Activated CD8-positive, alpha-beta memory T cell treated with anti-CD3 and anti-CD28 coated beads, Interleukin-2, amount 10 ng/mL, durations not matched to agents 7 days and 5 days (primary cell): ENCODE results near the gene C2CD2. TPM values are rescaled to one million over a fixed set of nuclear protein-coding genes. Genes with fewer than 3 reads are reported as not detected.

Experiments
- ATAC-seq: fragments of 150-1000 bp; cut with Tn5 transposase; one replicate; pipeline ENCODE4 v1.10.0; 2021; ENCODE audit warnings: moderate library complexity
- CTCF ChIA-PET: fragments of 350-600 bp; sonication (Branson Sonifier 250); formaldehyde crosslinking; loops from one replicate; lab custom pipeline; 2021; ENCODE audit warnings: antibody characterized with exemption; lab: Charles Lee
- DNase-seq: peaks from one replicate; pipeline ENCODE4 v3.0.0-alpha.2; 2020
- H3K27ac Mint-ChIP-seq: one replicate; pipeline ENCODE4 v1.8.0; 2021; ENCODE audit warnings: mild to moderate bottlenecking, mixed read lengths
- H3K27me3 Mint-ChIP-seq: one replicate; pipeline ENCODE4 v1.8.0; 2021; ENCODE audit warnings: mixed read lengths
- H3K36me3 Mint-ChIP-seq: one replicate; pipeline ENCODE4 v1.8.0; 2021; ENCODE audit warnings: mild to moderate bottlenecking, mixed read lengths
- H3K4me1 Mint-ChIP-seq: one replicate; pipeline ENCODE4 v1.8.0; 2021; ENCODE audit warnings: mixed read lengths
- H3K4me3 Mint-ChIP-seq: one replicate; pipeline ENCODE4 v1.8.0; 2021; ENCODE audit warnings: mild to moderate bottlenecking, moderate library complexity, mixed read lengths
- H3K9me3 Mint-ChIP-seq: one replicate; pipeline ENCODE4 v1.8.0; 2022; ENCODE audit warnings: low read depth, mixed read lengths
- total RNA-seq, 2 experiments: library from RNA; stranded (reverse); gene quantifications; one replicate each; pipeline ENCODE4 v1.2.3, GENCODE V29; 2021

C2CD2 gene
- total RNA-seq, 2 experiments from 2014 or later: 6.4 to 10.7 TPM

DNA sequence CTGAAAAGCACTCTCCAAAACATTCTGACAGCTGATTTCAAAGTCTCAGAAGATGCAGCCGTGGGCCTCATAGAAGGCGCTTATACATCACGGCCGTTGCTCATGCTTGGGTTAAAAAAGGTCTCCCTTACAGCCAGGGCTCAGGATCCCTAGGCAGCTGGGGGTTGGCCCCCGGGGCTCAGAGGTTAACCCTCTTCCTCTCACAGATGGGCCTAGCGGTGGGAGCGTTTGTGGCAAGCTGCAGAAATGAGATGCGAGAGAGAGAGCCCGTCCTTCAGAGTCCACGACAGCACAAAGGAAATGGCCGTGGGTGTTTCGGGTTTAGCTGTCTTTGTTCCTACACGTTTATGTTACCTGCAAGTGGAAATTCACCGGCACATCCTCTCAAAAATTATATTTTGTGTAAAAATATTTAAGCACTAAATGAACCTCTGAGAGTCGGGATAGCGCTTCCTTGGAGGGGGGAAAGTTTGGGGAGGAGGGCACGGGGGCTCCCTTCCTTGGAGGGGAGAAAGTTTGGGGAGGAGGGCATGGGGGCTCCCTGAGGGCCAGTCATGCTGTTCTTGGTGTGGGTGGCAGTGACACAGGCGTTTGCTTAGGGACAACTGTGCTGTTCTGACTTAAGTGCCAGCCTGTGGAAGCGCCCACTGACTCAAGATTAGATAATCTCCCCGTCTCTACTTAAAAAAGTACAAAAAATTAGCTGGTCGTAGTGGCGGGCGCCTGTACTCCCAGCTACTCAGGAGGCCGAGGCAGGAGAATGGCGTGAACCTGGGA is 54.2 kb downstream of the C2CD2 start:
- H3K27me3 Mint-ChIP-seq: no peaks in the 10 kb centered on the region
- DNase-seq (peak; percentile 88), ATAC-seq (peak; percentile 92)
- H3K4me3 Mint-ChIP-seq: peak overlapping the region; percentile 43
- peaks cover 56% of the 10 kb centered on the region for H3K4me1 Mint-ChIP-seq
- CTCF ChIA-PET: interaction anchor here (0.6 to 1.3 kb wide), 7 partner anchors 12 to 218 kb away, joined by 3 to 4 read pairs (median 3); no protein-coding TSS in a partner anchor
- peak overlapping the region; percentile 73 for H3K27ac Mint-ChIP-seq
- H3K36me3 Mint-ChIP-seq: peaks cover 8% of the 10 kb centered on the region
- H3K9me3 Mint-ChIP-seq: no peaks in the 10 kb centered on the region

DNA sequence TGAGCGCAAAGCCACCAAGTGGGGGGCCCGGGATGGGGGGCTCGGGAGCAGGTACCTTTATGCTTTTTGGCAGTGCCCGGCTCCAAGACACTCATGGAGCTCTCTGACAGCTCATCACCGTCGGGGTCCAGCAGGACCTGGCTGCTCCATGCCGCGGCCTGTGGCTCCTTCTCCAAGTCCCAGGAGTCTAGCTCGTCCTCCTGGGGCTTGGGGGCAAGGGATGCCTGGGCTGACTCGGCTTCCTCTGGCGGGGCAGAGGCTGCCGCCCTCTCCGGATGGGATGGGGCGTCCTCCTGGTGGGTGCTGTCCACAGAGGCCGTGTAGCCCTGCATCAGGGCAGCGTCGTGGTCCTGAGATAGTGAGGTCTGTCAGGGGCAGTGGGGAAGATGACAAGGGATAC is 54.8 kb downstream of the C2CD2 start:
- Mint-ChIP-seq H3K9me3 (no peaks in the 10 kb centered on the region), H3K36me3 (peaks cover 8% of the 10 kb centered on the region), H3K27me3 (no peaks in the 10 kb centered on the region), H3K27ac (peak overlapping the region; percentile 73), H3K4me3 (peak overlapping the region; percentile 43), H3K4me1 (peaks cover 54% of the 10 kb centered on the region)
- no peak for DNase-seq
- CTCF ChIA-PET: interaction anchor here (0.6 to 1.3 kb wide), 6 partner anchors 13 to 218 kb away, joined by 3 to 4 read pairs (median 3); no protein-coding TSS in a partner anchor
- peak; percentile 3 for ATAC-seq

DNA sequence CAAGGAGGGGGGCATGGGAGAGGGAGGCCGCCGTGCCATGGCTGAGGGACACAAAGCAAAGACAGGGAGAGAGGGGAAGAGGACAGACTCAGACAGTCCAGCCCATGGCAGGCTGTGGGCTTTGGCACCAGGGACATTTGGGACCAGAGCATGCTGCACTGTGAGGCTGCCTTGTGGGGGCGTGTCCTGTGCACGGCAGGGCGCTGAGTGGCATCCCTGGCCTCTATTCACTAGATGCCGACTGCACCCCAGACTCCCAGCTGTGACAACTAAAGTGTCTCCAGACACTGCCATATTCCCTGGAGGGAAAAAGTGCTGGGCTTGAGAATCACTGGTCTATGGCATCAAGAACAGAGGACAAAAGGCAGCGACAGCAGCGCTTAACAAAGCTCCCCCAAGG is 56.1 kb downstream of the C2CD2 start:
- CTCF ChIA-PET: interaction anchor here (1.1 kb wide), 1 partner anchor 210 kb away, joined by 4 read pairs; no protein-coding TSS in a partner anchor
- H3K4me3 Mint-ChIP-seq: no peak overlapping the region
- H3K27me3 Mint-ChIP-seq: no peaks in the 10 kb centered on the region
- ATAC-seq (no peak), DNase-seq (no peak)
- peaks cover 8% of the 10 kb centered on the region for H3K36me3 Mint-ChIP-seq
- no peaks in the 10 kb centered on the region for H3K9me3 Mint-ChIP-seq
- H3K27ac Mint-ChIP-seq: no peak overlapping the region
- peaks cover 46% of the 10 kb centered on the region for H3K4me1 Mint-ChIP-seq

DNA sequence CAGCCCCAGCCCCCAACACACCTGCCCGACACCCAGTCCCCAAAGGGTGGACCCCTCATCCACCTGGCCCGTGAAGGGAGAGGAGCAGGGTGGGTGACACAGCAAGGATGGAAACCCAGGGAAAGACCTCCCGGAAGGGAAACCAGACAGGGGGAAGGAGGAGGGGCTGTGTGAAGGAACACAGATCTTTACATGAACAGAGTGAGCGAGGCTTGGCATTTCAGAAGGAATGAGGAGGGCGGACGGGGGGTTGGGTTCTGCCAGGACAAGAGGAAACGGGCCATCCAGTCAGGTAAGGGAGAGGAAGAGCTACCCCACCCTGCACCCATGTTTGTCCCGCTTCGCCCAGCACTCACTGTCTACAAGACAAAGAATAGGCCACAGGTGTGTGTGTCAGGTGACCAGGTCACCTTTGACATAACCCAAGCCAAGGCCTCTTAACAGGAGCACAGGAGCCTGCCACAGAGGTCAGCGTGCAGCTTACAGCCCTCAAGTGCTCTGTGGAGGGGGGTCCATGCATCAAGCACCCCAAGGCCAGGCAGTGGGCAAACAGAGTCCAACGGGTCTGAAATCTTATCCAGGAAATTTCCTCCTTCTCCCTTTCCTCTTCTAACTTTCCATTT is 56.7 kb downstream of the C2CD2 start:
- H3K4me1 Mint-ChIP-seq: peaks cover 46% of the 10 kb centered on the region
- CTCF ChIA-PET: interaction anchor here (1.0 kb wide), 1 partner anchor 80 kb away, joined by 3 read pairs; no protein-coding TSS in a partner anchor

DNA sequence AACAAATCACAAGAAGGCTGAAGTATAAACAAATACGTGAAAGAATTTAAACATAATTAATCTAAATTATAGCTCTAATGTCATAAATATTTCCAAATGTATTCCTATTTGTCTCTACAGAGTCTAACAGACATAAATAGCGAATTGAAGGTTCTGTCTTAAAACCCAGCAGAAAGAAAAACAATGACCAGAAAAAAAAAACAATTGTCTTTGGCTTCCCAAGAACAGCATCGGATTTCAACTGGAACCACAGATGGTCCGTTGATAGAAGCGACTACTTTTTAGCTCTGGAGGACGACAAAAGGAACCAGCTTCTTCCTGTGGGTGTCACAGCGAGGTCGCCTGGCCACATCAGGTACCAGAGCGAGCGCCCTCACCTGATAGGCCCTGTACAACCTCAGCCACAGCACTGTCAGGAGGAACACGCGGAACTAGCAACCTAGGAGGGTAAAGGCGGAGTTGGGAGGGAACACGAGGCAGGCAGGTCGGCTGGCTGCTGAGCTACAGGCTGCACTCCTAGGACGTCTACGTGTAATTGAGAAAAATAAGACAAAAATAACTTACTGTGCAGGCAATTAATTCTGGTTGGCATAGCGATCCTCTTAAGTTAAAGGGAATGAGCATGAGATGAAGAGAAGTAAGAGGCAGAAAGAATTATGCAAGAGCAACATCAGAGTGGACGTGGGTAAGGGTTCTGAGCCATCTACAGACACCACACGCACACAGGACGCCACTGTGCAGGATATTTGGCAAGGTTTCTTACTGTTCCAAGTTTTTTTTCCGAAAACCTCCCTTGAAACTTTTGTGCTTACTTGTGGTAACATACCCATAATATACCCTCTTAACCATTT is 58.0 kb downstream of the C2CD2 start:
- peak; percentile 54 for ATAC-seq
- CTCF ChIA-PET: interaction anchor here (0.8 to 1.0 kb wide), 3 partner anchors 10 to 212 kb away, joined by 3 read pairs; no protein-coding TSS in a partner anchor
- Mint-ChIP-seq H3K27ac (no peak overlapping the region), H3K4me3 (no peak overlapping the region), H3K36me3 (no peaks in the 10 kb centered on the region), H3K9me3 (no peaks in the 10 kb centered on the region), H3K27me3 (no peaks in the 10 kb centered on the region), H3K4me1 (peaks cover 37% of the 10 kb centered on the region)
- DNase-seq: peak; percentile 68

More for the DNA sequence above, 56.7 kb downstream of the C2CD2 start:
- Mint-ChIP-seq H3K4me3 (no peak overlapping the region), H3K27me3 (no peaks in the 10 kb centered on the region), H3K27ac (no peak overlapping the region), H3K9me3 (no peaks in the 10 kb centered on the region), H3K36me3 (peaks cover 8% of the 10 kb centered on the region)
- ATAC-seq (no peak), DNase-seq (no peak)

DNA sequence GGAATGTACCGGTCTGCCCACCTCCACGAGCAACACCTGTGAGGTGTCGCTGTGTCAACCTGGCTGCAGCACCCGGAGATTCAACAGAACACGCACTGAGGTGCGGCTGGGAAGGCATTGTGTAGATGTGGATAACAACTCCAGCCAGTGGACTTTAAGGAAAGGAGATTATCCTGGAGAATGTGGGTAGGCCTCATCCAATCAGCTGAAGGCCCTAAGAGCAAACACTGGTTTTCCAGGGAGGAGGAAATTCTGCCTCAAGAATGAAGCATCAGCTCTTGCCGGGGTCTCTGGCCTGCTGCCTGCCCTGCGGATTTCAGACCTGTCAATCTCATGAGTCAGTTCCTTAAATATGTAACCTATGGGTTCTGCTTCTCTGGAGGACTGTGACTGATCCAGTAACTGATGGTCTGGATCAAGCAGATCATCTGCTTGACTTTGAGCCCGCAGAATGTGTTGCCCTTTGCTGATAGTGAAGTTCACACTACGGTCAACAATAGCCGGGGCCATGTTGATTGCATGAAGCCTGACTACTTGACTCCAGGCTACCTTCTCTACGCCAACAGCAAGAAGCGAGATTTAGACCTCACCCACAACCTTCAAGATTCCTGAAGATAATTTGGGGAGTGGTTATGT is 58.8 kb downstream of the C2CD2 start:
- Mint-ChIP-seq H3K27ac (no peak overlapping the region), H3K9me3 (no peaks in the 10 kb centered on the region), H3K27me3 (no peaks in the 10 kb centered on the region), H3K4me3 (no peak overlapping the region), H3K36me3 (no peaks in the 10 kb centered on the region), H3K4me1 (peaks cover 33% of the 10 kb centered on the region)
- DNase-seq (no peak), ATAC-seq (no peak)
- CTCF ChIA-PET: interaction anchor here (0.8 to 1.0 kb wide), 2 partner anchors 9 to 213 kb away, joined by 3 read pairs; no protein-coding TSS in a partner anchor

DNA sequence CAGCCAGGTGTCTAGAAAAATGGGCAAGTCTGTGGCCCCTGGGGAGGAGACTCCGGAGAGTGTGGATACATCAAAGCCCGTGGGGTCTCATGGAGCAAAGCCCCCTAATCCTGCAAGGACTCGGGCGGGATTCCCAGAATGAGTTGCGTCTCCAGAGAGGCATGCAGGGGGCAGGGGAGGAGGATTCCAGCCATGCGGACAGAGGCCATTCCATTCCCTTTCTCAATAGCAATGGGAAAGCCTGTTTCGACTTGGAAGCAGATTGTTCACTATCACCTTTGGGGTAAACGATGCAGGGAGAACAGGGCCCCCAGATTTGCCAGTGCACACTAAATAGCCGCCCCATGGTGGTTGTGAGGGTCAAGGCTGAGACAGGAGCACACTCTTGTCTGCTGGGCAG is 59.3 kb downstream of the C2CD2 start:
- Mint-ChIP-seq H3K4me1 (peaks cover 27% of the 10 kb centered on the region), H3K27me3 (no peaks in the 10 kb centered on the region), H3K9me3 (no peaks in the 10 kb centered on the region), H3K36me3 (no peaks in the 10 kb centered on the region), H3K4me3 (no peak overlapping the region), H3K27ac (no peak overlapping the region)
- CTCF ChIA-PET: no interaction called here
- no peak for DNase-seq
- ATAC-seq: no peak

DNA sequence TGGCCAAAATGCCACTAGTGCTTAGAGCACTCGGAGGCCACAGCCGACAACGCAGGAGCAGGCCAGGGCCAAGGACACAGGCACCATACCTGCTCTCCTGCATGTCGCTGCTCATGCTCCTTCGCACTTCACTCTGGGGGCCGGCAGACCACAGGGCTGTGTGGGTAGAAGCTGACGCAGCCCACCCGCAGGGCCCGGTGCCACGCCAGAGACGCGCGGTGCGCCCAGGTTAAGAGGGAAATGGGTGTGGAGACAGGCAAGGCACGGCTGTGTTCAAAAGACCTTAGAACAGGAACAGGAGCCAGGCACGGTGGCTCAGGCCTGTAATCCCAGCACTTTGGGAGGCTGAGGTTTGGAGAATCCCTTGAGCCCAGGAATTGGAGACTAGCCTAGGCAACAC is 61.1 kb downstream of the C2CD2 start:
- no peak overlapping the region for H3K4me3 Mint-ChIP-seq
- no peaks in the 10 kb centered on the region for H3K36me3 Mint-ChIP-seq
- no peaks in the 10 kb centered on the region for H3K9me3 Mint-ChIP-seq
- no peak overlapping the region for H3K27ac Mint-ChIP-seq
- ATAC-seq (no peak), DNase-seq (no peak)
- peaks cover 14% of the 10 kb centered on the region for H3K4me1 Mint-ChIP-seq
- CTCF ChIA-PET: no interaction called here
- no peaks in the 10 kb centered on the region for H3K27me3 Mint-ChIP-seq

DNA sequence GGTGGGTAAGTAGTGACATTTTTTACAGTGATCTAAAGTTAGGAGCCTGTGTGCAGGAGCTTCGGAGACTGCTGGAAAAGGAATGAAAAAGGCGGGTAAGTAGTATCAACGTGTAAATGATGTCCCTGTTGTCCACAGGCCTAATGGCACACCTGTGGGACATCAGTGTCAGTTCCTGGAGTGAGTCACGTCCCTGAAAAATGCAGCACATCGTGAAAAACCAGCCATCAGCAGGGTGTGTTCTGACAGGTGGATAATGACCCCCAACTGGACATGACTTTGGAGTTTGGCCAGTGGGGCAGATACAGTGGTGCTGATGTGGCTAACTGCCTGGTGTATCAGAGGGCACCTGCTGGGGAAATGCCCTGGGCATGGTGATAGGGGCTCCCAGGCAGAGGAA is 62.7 kb downstream of the C2CD2 start:
- no peak overlapping the region for H3K27ac Mint-ChIP-seq

DNA sequence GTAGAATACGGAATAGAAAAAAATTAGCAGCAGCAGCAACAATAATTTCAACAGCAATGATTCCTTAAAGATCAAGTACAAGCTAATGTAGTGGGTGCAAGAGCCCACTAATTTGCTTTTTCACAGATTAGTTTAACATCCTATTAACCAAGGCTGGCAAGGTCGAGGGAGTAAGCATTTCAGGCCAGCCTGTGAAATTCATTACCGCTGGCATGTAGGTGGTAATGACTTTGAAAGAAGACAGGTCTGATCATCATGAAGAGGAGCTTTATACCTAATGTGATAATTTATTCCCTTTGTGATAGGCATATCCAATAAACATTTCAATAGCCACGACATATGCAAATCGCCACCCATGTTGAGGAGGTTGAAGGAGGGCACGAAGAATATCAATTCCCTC is 63.5 kb downstream of the C2CD2 start:
- no peaks in the 10 kb centered on the region for H3K36me3 Mint-ChIP-seq
- peaks cover 3% of the 10 kb centered on the region for H3K27me3 Mint-ChIP-seq
- peaks cover 2% of the 10 kb centered on the region for H3K4me1 Mint-ChIP-seq
- H3K9me3 Mint-ChIP-seq: no peaks in the 10 kb centered on the region
- no peak overlapping the region for H3K4me3 Mint-ChIP-seq
- CTCF ChIA-PET: no interaction called here
- no peak overlapping the region for H3K27ac Mint-ChIP-seq
- ATAC-seq (no peak), DNase-seq (no peak)

More for the DNA sequence above, 62.7 kb downstream of the C2CD2 start:
- Mint-ChIP-seq H3K4me1 (peaks cover 9% of the 10 kb centered on the region), H3K4me3 (no peak overlapping the region), H3K36me3 (no peaks in the 10 kb centered on the region), H3K27me3 (no peaks in the 10 kb centered on the region), H3K9me3 (no peaks in the 10 kb centered on the region)
- ATAC-seq (no peak), DNase-seq (no peak)
- CTCF ChIA-PET: no interaction called here

DNA sequence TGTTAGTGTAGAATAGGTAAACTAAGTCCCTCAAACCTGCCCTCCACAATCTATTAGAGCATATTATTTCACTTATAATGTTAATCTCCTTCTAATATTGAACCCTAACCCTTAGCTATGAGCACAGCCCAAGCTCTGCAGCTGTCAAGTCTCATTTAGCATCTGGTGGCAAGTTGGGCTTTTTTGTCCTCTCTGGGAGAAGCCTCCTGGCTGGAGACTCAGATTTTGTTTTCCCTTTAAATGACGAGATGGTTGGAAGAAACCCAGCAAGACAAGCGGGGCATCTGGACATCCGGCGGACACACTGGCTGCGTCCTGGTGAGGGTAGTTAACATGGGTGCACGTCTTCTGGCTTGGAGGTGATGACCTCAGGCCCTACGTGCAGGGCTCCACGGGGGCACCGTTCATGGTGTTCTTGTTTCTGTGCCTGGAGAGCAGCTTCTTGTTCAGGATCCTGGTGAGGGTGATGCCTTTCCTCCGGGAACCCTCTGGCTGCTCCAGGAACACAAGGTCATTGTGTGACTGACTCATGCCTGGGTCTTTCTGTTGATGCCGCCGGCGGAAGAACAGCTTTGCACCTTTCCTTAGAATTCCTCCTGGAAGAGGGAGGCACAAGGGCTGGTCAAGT is 65.0 kb downstream of the C2CD2 start:
- no peaks in the 10 kb centered on the region for H3K36me3 Mint-ChIP-seq
- CTCF ChIA-PET: no interaction called here
- ATAC-seq: no peak
- DNase-seq: no peak
- H3K9me3 Mint-ChIP-seq: no peaks in the 10 kb centered on the region
- H3K4me3 Mint-ChIP-seq: no peak overlapping the region
- H3K27ac Mint-ChIP-seq: no peak overlapping the region
- no peaks in the 10 kb centered on the region for H3K4me1 Mint-ChIP-seq
- peaks cover 5% of the 10 kb centered on the region for H3K27me3 Mint-ChIP-seq

DNA sequence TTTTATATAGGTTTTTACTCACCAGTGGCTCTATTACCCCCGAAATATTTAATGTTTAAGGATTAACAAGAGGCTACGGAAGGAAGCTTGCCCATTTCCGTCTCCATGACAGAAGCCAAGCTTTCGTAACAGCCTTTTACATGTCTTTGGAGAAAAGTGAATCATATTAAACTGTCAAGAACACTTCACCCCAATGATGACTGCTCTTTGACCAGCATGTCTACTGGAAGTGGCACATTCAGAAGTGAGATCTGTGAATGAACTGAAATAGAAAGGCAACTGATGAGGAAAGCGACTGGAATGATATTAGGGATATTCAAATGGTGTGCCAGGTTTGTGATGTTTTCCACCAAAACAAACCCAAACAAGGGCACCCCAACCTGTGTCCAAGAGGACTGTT is 66.2 kb downstream of the C2CD2 start:
- no peaks in the 10 kb centered on the region for H3K4me1 Mint-ChIP-seq
- H3K27ac Mint-ChIP-seq: no peak overlapping the region
- ATAC-seq (no peak), DNase-seq (no peak)
- peaks cover 5% of the 10 kb centered on the region for H3K27me3 Mint-ChIP-seq
- no peak overlapping the region for H3K4me3 Mint-ChIP-seq
- H3K36me3 Mint-ChIP-seq: no peaks in the 10 kb centered on the region
- CTCF ChIA-PET: no interaction called here
- H3K9me3 Mint-ChIP-seq: no peaks in the 10 kb centered on the region
